ENCODE measurements around the gene UBE2O. TPM values are rescaled to one million over a fixed set of nuclear protein-coding genes. Genes with fewer than 3 reads are reported as not detected.

The UBE2O gene
- polyA plus RNA-seq, 1 of the 3 experiments (the other 2 are of a cell fraction): 25.4 TPM

DNA sequence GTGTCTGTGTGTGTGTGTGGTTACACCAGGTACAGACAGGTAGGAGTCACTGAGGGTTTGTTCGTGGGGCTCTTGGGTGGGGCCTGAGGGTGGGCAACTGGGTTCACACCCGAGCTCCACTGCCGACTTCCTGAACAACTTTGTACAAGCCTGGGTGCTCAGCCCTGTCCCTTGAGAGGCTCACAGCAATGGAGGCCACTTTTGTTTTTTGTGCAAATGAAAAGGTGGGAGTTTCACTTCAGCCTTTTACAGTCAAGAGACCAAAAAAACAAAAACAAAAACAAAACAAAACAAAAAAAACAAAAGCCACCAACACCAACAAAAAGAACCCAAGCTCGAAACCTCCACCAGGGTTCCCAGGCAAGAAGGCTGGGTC lies 45.9 kb upstream of the UBE2O start:
- peaks cover 21 to 64% of the 10 kb centered on the region in 2 experiments; a peak in 3 of 4 replicates for H3K4me1 ChIP-seq (ENCODE audit: control insufficient read depth in 1 of 2, insufficient read depth in 2 of 2, low read depth in 1 of 2, low read length in 1 of 2)
- ChIA-PET POLR2A (interaction anchor here (0.6 to 1.6 kb wide), 4 partner anchors 45 to 1486 kb away, joined by 3 to 6 read pairs (median 4); partner anchors contain the start of genes MRPL58 and PRPSAP1), CTCF (interaction anchor here (1.1 to 56.8 kb wide), 10 partner anchors 9 to 208 kb away, joined by 3 to 1687 read pairs (median 26); partner anchors contain the start of genes AANAT, RHBDF2 and UBE2O)
- no peaks in the 10 kb centered on the region for H3K9me2 ChIP-seq
- H3K9me3 ChIP-seq: no peaks in the 10 kb centered on the region
- no peak overlapping the region for H3K4me3 ChIP-seq (ENCODE audit: low read depth in 2 of 2, low read length in 1 of 2)
- H3K36me3 ChIP-seq (replicated peaks in 1 of 2; ENCODE audit: control insufficient read depth in 1 of 2, insufficient read depth in 2 of 2, low read length in 1 of 2): no peaks in the 10 kb centered on the region
- no peaks in the 10 kb centered on the region for H4K20me1 ChIP-seq (ENCODE audit: insufficient read depth)
- peak overlapping the region; percentile 48 to 93 for H3K27ac ChIP-seq (ENCODE audit: low read depth in 2 of 2, low read length in 1 of 2)
- DNase-seq: no peak
- H3K79me2 ChIP-seq (ENCODE audit: insufficient read depth): peaks cover 24% of the 10 kb centered on the region; the same call in 1 of the 2 replicates
- H3K4me2 ChIP-seq: peak overlapping the region; percentile 92
- no peaks in the 10 kb centered on the region for H3K27me3 ChIP-seq (ENCODE audit: insufficient read depth)
- TF ChIP-seq CHD2 (IDR thresholded peaks at IDR 0.05; ENCODE audit: low read length, partially characterized antibody) (no peak), SIN3A (IDR thresholded peaks at IDR 0.05; ENCODE audit: borderline replicate concordance, low read depth, low read length) (no peak), MXI1 (IDR thresholded peaks at IDR 0.05; ENCODE audit: low read depth, low read length) (no peak)
- TF ChIP-seq, protein P1, sequence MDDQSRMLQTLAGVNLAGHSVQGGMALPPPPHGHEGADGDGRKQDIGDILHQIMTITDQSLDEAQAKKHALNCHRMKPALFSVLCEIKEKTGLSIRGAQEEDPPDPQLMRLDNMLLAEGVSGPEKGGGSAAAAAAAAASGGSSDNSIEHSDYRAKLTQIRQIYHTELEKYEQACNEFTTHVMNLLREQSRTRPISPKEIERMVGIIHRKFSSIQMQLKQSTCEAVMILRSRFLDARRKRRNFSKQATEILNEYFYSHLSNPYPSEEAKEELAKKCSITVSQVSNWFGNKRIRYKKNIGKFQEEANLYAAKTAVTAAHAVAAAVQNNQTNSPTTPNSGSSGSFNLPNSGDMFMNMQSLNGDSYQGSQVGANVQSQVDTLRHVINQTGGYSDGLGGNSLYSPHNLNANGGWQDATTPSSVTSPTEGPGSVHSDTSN (IDR thresholded peaks at IDR 0.05): no peak
- TF ChIP-seq, protein P2, sequence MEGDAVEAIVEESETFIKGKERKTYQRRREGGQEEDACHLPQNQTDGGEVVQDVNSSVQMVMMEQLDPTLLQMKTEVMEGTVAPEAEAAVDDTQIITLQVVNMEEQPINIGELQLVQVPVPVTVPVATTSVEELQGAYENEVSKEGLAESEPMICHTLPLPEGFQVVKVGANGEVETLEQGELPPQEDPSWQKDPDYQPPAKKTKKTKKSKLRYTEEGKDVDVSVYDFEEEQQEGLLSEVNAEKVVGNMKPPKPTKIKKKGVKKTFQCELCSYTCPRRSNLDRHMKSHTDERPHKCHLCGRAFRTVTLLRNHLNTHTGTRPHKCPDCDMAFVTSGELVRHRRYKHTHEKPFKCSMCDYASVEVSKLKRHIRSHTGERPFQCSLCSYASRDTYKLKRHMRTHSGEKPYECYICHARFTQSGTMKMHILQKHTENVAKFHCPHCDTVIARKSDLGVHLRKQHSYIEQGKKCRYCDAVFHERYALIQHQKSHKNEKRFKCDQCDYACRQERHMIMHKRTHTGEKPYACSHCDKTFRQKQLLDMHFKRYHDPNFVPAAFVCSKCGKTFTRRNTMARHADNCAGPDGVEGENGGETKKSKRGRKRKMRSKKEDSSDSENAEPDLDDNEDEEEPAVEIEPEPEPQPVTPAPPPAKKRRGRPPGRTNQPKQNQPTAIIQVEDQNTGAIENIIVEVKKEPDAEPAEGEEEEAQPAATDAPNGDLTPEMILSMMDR (IDR thresholded peaks at IDR 0.05): no peak
- TF ChIP-seq, protein P3, sequence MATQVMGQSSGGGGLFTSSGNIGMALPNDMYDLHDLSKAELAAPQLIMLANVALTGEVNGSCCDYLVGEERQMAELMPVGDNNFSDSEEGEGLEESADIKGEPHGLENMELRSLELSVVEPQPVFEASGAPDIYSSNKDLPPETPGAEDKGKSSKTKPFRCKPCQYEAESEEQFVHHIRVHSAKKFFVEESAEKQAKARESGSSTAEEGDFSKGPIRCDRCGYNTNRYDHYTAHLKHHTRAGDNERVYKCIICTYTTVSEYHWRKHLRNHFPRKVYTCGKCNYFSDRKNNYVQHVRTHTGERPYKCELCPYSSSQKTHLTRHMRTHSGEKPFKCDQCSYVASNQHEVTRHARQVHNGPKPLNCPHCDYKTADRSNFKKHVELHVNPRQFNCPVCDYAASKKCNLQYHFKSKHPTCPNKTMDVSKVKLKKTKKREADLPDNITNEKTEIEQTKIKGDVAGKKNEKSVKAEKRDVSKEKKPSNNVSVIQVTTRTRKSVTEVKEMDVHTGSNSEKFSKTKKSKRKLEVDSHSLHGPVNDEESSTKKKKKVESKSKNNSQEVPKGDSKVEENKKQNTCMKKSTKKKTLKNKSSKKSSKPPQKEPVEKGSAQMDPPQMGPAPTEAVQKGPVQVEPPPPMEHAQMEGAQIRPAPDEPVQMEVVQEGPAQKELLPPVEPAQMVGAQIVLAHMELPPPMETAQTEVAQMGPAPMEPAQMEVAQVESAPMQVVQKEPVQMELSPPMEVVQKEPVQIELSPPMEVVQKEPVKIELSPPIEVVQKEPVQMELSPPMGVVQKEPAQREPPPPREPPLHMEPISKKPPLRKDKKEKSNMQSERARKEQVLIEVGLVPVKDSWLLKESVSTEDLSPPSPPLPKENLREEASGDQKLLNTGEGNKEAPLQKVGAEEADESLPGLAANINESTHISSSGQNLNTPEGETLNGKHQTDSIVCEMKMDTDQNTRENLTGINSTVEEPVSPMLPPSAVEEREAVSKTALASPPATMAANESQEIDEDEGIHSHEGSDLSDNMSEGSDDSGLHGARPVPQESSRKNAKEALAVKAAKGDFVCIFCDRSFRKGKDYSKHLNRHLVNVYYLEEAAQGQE (IDR thresholded peaks at IDR 0.05; ENCODE audit: low read depth, low read length): no peak
- peak overlapping the region; percentile 24; the same call in 1 of the 2 replicates for H3K9ac ChIP-seq
- no peak overlapping the region for H2AFZ ChIP-seq (ENCODE audit: low read depth)
- H3F3A ChIP-seq (replicated peaks; ENCODE audit: insufficient read depth): peaks cover 15% of the 10 kb centered on the region
- 92% methylated on average over 4 of the region's 4 CpGs for WGBS (ENCODE audit: low lambda C conversion rate)

All from SK-N-SH (cell line).